ENCODE measurements around the gene LDB2.
"Not testable (repeated sequence)": the region's sequence is repeated elsewhere in the genome, so short reads cannot be mapped to it uniquely, and the experiment has no call there.

Gene LDB2

GRCh38 chr4:16590797-16591196, 307.6 kb downstream of the LDB2 start:
- no peak for DNase-seq

- no peak for DNase-seq
Measured at GRCh38 chr4:16588651-16589050, 309.8 kb downstream of the LDB2 start.

GRCh38 chr4:16588149-16588548, 310.3 kb downstream of the LDB2 start:
- DNase-seq: no peak

GRCh38 chr4:16585053-16585452, 313.4 kb downstream of the LDB2 start:
- no peak for DNase-seq

- DNase-seq: no peak
Measured at GRCh38 chr4:16583764-16584163, 314.7 kb downstream of the LDB2 start.

- DNase-seq: no peak
Measured at GRCh38 chr4:16582526-16582925, 315.9 kb downstream of the LDB2 start.

GRCh38 chr4:16582036-16582435, 316.4 kb downstream of the LDB2 start:
- no peak for DNase-seq

- no peak for DNase-seq
Measured at GRCh38 chr4:16581117-16581516, 317.3 kb downstream of the LDB2 start.

GRCh38 chr4:16580514-16580913, 317.9 kb downstream of the LDB2 start:
- DNase-seq: no peak

GRCh38 chr4:16579866-16580265, 318.6 kb downstream of the LDB2 start:
- no peak for DNase-seq

GRCh38 chr4:16577177-16577576, 321.3 kb downstream of the LDB2 start:
- DNase-seq: no peak

- no peak for DNase-seq
Measured at GRCh38 chr4:16574981-16575380, 323.5 kb downstream of the LDB2 start.

GRCh38 chr4:16573739-16574138, 324.7 kb downstream of the LDB2 start:
- DNase-seq: no peak

GRCh38 chr4:16573206-16573605, 325.2 kb downstream of the LDB2 start:
- DNase-seq: no peak

- no peak for DNase-seq
Measured at GRCh38 chr4:16572631-16573030, 325.8 kb downstream of the LDB2 start.

- DNase-seq: no peak
Measured at GRCh38 chr4:16572161-16572560, 326.3 kb downstream of the LDB2 start.

GRCh38 chr4:16569790-16570189, 328.7 kb downstream of the LDB2 start:
- no peak for DNase-seq

GRCh38 chr4:16557316-16557715, 341.1 kb downstream of the LDB2 start:
- DNase-seq: not testable (repeated sequence)

GRCh38 chr4:16555156-16555555, 343.3 kb downstream of the LDB2 start:
- DNase-seq: no peak

- no peak for DNase-seq
Measured at GRCh38 chr4:16550531-16550930, 347.9 kb downstream of the LDB2 start.

GRCh38 chr4:16545656-16546055, 352.8 kb downstream of the LDB2 start:
- no peak for DNase-seq

- DNase-seq: no peak
Measured at GRCh38 chr4:16544869-16545268, 353.6 kb downstream of the LDB2 start.

- no peak for DNase-seq
Measured at GRCh38 chr4:16544251-16544721, 354.2 kb downstream of the LDB2 start.

- DNase-seq: no peak
Measured at GRCh38 chr4:16537926-16538325, 360.5 kb downstream of the LDB2 start.

GRCh38 chr4:16532240-16532970, 366.0 kb downstream of the LDB2 start:
- no peak for DNase-seq
